GM12878 (cell line): ENCODE results near the gene C1orf141.

Experiments
- ASH2L ChIP-seq: fragments of 300-600, 200-600 bp; sonication (generic); IDR thresholded peaks from 2 replicates; pipeline ENCODE4 v1.6.1; 2017; ENCODE audit warnings: low read depth, mild to moderate bottlenecking, borderline replicate concordance
- LARP7 ChIP-seq: fragments of 450-650 bp; IDR thresholded peaks from 2 replicates; pipeline ENCODE4 v1.6.1; 2017; ENCODE audit warnings: mild to moderate bottlenecking
- POLR2A ChIP-seq: IDR thresholded peaks from 2 replicates; pipeline ENCODE4 v1.6.1; 2011; ENCODE audit warnings: low read depth, mild to moderate bottlenecking, low read length

GRCh38 chr1:67162954-67163353 is 28.2 kb upstream of the C1orf141 start:
- TF ChIP-seq POLR2A (no peak), LARP7 (no peak), ASH2L (no peak)
